ENCODE results near the gene RND1. TPM values are rescaled to one million over a fixed set of nuclear protein-coding genes. Genes with fewer than 3 reads are reported as not detected.
A peak's percentile ranks its signal among the peaks of the same experiment; 100 is the strongest.
"Not testable (repeated sequence)": the region's sequence is repeated elsewhere in the genome, so short reads cannot be mapped to it uniquely, and the experiment has no call there.

Gene RND1
- polyA plus RNA-seq, 2 of the 4 experiments (the other 2 are of a cell fraction): 26.5 to 37.8 TPM

GRCh38 chr12:48856379-48856778, 9.3 kb downstream of the RND1 start:
- Histone ChIP-seq H3K4me3 (no peak overlapping the region), H3K4me1 (peaks cover 21% of the 10 kb centered on the region), H3K27ac (no peak overlapping the region), H3K9me3 (no peaks in the 10 kb centered on the region), H3K4me2 (no peak overlapping the region)
- no peak for FAIRE-seq
- 74% methylated on average over 2 of the region's 2 CpGs for WGBS (ENCODE audit: missing lambda C conversion rate)
- ChIA-PET POLR2A (interaction anchor here (0.5 to 3.2 kb wide), 4 partner anchors 10 to 34 kb away, joined by 3 to 35 read pairs (median 4); partner anchors contain the start of gene RND1), CTCF (interaction anchor here (1.1 to 25.5 kb wide), 6 partner anchors 20 to 131 kb away, joined by 3 to 1365 read pairs (median 17); partner anchors contain the start of genes FKBP11, RND1 and WNT1)
- ATAC-seq: no peak
- TF ChIP-seq SMC3 (IDR thresholded peaks at IDR 0.05): no peak
- peak; percentile 98 for TF ChIP-seq POLR2AphosphoS2 (conservative IDR thresholded peaks at IDR 0.05; ENCODE audit: low read length)
- TF ChIP-seq HOXA7 (CRISPR knock-in tag; IDR thresholded peaks at IDR 0.05): 0 out of 2 replicates have a peak, but pooled peaks have one; percentile 72
- TF ChIP-seq FOSL2 (IDR thresholded peaks at IDR 0.05): no peak
- no peak for TF ChIP-seq FOSL2 (CRISPR knock-in tag; IDR thresholded peaks at IDR 0.05)
- no peak for DNase-seq (ENCODE audit: low read depth in 1 of 2, low spot score in 1 of 2)

- ChIA-PET CTCF (interaction anchor here (1.6 to 25.5 kb wide), 10 partner anchors 20 to 140 kb away, joined by 4 to 1365 read pairs (median 19); partner anchors contain the start of genes CACNB3, FKBP11, RND1 and WNT1), POLR2A (interaction anchor here (3.5 to 4.4 kb wide), 2 partner anchors 11 to 35 kb away, joined by 54 to 126 read pairs; partner anchors contain the start of gene RND1)
- TF ChIP-seq ZFP36 (IDR thresholded peaks at IDR 0.05; ENCODE audit: borderline replicate concordance, partially characterized antibody): peak; percentile 11
- DNase-seq (ENCODE audit: low read depth in 1 of 2, low spot score in 1 of 2); H3K4me3 ChIP-seq; FAIRE-seq; H3K4me2 ChIP-seq; H3K9me3 ChIP-seq; H3K27ac ChIP-seq; ATAC-seq: not testable (repeated sequence)
- peaks cover 22% of the 10 kb centered on the region; the same call in 2 of the 3 replicates for H3K4me1 ChIP-seq
- WGBS (ENCODE audit: missing lambda C conversion rate): 91% methylated on average over 10 of the region's 10 CpGs
These were observed 10.7 kb downstream of the RND1 start for GRCh38 chr12:48854932-48855331.

- ChIA-PET CTCF (interaction anchor here (1.0 to 25.5 kb wide), 16 partner anchors 10 to 163 kb away, joined by 3 to 1365 read pairs (median 19); partner anchors contain the start of genes CACNB3, FKBP11, RND1 and WNT1), POLR2A (interaction anchor here (3.5 to 4.4 kb wide), 2 partner anchors 11 to 36 kb away, joined by 54 to 126 read pairs; partner anchors contain the start of gene RND1)
- FAIRE-seq: no peak
- WGBS (ENCODE audit: missing lambda C conversion rate): 75% methylated on average over 4 of the region's 4 CpGs
- Histone ChIP-seq H3K4me2 (no peak overlapping the region), H3K4me3 (no peak overlapping the region), H3K27ac (no peak overlapping the region), H3K4me1 (peaks cover 26% of the 10 kb centered on the region; the same call in 2 of the 3 replicates), H3K9me3 (no peaks in the 10 kb centered on the region)
- no peak for TF ChIP-seq NR3C1 (IDR thresholded peaks at IDR 0.05)
- TF ChIP-seq TFCP2L1 (CRISPR knock-in tag; IDR thresholded peaks at IDR 0.05): no peak
- peak; percentile 85; the same call in 1 of the 2 replicates for TF ChIP-seq POLR2AphosphoS2 (conservative IDR thresholded peaks at IDR 0.05; ENCODE audit: low read length)
- TF ChIP-seq RFX5 (IDR thresholded peaks at IDR 0.05): no peak
- TF ChIP-seq EP300 (IDR thresholded peaks at IDR 0.05): no peak
- TF ChIP-seq ZSCAN20 (CRISPR knock-in tag; IDR thresholded peaks at IDR 0.05): no peak
- no peak for TF ChIP-seq HOXB13 (CRISPR knock-in tag; IDR thresholded peaks at IDR 0.05; ENCODE audit: low read depth)
- TF ChIP-seq PHF8 (IDR thresholded peaks at IDR 0.05; ENCODE audit: borderline replicate concordance, low read depth): no peak
- no peak for TF ChIP-seq EHF (CRISPR knock-in tag; IDR thresholded peaks at IDR 0.05)
- DNase-seq (ENCODE audit: low read depth in 1 of 2, low spot score in 1 of 2): no peak
- no peak for ATAC-seq
These were observed 11.2 kb downstream of the RND1 start for GRCh38 chr12:48854488-48854887.

- POLR2A ChIA-PET: interaction anchor here (0.6 to 4.4 kb wide), 9 partner anchors 8 to 167 kb away, joined by 3 to 126 read pairs (median 5); partner anchors contain the start of genes CACNB3 and RND1
- H3K4me3 ChIP-seq: peak overlapping the region; percentile 91
- DNase-seq (ENCODE audit: low read depth in 1 of 2, low spot score in 1 of 2) (peak; percentile 87 to 92), FAIRE-seq (no peak), ATAC-seq (peak; percentile 64 to 65)
- no peaks in the 10 kb centered on the region for H3K9me3 ChIP-seq
- CTCF ChIA-PET: interaction anchor here (0.8 to 25.5 kb wide), 39 partner anchors 9 to 167 kb away, joined by 3 to 1365 read pairs (median 8); partner anchors contain the start of genes CACNB3, FKBP11, RND1 and WNT1
- 4% methylated on average over 11 of the region's 11 CpGs for WGBS (ENCODE audit: missing lambda C conversion rate)
- H3K4me2 ChIP-seq: peak overlapping the region; percentile 76
- peak overlapping the region; percentile 73 to 95 for H3K27ac ChIP-seq
- peaks cover 27% of the 10 kb centered on the region; the same call in 2 of the 3 replicates for H3K4me1 ChIP-seq
- TF ChIP-seq ZFP36 (IDR thresholded peaks at IDR 0.05; ENCODE audit: borderline replicate concordance, partially characterized antibody) (no peak), CTCF (IDR thresholded peaks at IDR 0.05) (peak; percentile 98), REST (IDR thresholded peaks at IDR 0.05) (no peak), POLR2AphosphoS2 (conservative IDR thresholded peaks at IDR 0.05; ENCODE audit: low read length) (peak; percentile 82), RAD21 (conservative IDR thresholded peaks at IDR 0.05 in 1 of 2, IDR thresholded peaks at IDR 0.05 in 1 of 2) (peak; percentile 97 to 98), TFCP2L1 (CRISPR knock-in tag; IDR thresholded peaks at IDR 0.05) (0 out of 2 replicates have a peak, but pooled peaks have one; percentile 3), SMC3 (IDR thresholded peaks at IDR 0.05) (peak; percentile 98)
These were observed 12.7 kb downstream of the RND1 start for GRCh38 chr12:48852734-48853688.
